Measurements from ENCODE around the gene LMO1. TPM values are rescaled to one million over a fixed set of nuclear protein-coding genes. Genes with fewer than 3 reads are reported as not detected.

The LMO1 gene
- total RNA-seq, 1 donor from 2014 or later: 0.43 TPM

DNA sequence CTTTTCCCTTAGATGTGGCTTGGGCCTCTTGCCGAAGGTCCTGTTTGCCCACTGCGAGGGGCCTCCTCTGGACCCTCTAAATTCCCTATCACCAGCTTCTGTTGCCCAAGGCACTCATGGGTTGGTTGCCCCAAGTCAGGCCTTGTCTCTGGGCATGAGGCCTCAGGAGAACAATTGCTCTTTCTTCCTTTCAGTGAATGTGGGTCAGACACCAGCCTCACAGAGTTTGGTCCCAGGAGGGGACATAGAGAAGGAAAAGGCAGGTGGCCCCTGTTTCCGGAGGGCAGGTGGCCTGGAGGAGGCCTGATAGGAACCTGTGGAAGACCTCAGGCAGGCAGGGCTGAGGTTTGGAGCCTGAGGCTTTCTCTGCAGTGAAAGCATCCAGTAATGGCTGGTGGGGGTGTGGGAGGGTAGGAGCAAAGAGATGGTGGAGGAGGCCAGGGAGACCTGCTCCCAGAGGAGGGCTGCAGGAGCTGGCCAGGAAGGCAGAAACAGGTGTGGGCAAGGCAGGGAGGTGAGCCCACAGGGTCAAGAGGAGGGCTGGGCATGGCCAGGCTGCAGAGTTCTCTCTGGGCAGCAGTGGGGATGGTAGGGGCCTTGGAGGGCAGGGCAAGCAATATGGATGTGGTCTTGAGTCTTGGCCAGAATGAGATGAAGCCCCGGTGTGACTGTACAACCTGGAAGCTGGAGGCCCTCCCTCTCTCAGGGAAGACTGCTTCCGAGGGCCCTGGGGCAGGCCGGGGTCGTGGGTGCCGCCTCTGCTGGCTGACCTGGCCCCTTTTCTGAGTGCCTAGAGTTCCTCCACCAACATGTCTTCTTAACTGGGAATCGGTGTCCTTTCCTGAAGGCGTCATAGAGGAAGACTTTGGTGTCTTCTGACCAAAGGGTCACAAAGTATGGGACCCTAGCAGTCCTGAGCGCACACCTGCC, 28.0 kb upstream of the LMO1 start:
- no peaks in the 10 kb centered on the region for H3K36me3 Mint-ChIP-seq (ENCODE audit: insufficient read depth)
- H3K4me1 Mint-ChIP-seq (ENCODE audit: low read depth): peaks cover 14% of the 10 kb centered on the region
- peaks cover 10% of the 10 kb centered on the region for H3K27me3 Mint-ChIP-seq
- no peak overlapping the region for H3K4me3 Mint-ChIP-seq (ENCODE audit: low read depth)
- DNase-seq (ENCODE audit: low spot score, unreplicated experiment): no peak
- TF ChIP-seq, protein P1, sequence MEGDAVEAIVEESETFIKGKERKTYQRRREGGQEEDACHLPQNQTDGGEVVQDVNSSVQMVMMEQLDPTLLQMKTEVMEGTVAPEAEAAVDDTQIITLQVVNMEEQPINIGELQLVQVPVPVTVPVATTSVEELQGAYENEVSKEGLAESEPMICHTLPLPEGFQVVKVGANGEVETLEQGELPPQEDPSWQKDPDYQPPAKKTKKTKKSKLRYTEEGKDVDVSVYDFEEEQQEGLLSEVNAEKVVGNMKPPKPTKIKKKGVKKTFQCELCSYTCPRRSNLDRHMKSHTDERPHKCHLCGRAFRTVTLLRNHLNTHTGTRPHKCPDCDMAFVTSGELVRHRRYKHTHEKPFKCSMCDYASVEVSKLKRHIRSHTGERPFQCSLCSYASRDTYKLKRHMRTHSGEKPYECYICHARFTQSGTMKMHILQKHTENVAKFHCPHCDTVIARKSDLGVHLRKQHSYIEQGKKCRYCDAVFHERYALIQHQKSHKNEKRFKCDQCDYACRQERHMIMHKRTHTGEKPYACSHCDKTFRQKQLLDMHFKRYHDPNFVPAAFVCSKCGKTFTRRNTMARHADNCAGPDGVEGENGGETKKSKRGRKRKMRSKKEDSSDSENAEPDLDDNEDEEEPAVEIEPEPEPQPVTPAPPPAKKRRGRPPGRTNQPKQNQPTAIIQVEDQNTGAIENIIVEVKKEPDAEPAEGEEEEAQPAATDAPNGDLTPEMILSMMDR (IDR thresholded peaks at IDR 0.05; ENCODE audit: unreplicated experiment): no peak
- no peak overlapping the region for H3K27ac Mint-ChIP-seq
- no peaks in the 10 kb centered on the region for H3K9me3 Mint-ChIP-seq (ENCODE audit: low read depth)

DNA sequence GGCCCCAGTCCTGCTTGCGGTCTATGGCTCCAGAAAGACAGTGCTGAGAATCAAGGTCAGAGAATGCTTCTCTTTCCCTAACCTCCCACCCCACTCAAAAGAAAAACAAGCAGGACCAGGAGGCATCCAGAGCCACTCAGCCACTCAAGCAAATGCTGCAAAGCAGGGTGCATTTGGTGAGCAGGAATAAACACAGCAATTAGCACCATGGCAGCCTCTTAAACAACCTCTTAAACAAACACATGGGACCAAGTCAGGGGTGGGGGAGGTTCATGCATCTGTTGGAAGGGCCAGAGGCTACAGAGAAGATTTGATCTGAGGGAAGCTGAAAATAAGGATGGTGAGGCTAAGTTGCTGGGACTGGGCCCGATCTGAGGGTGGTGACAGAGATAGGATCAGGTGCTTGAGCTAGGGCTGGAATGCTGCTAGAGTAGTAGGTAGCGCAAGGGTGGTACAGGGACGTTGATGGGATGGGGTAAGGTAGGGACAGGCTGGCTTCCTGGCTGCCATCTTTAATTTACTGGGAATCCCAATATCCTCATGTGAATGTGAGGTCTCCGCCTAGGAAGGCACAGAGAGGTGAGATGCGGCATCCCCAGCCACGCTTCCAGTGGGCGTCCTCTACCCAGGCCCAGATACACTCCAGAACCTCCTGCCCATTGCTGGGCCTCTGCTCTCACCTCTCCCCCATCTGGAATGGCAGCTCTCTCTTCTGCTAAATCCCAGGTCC, 26.6 kb upstream of the LMO1 start:
- no peaks in the 10 kb centered on the region for H3K36me3 Mint-ChIP-seq (ENCODE audit: insufficient read depth)
- no peak for DNase-seq (ENCODE audit: low spot score, unreplicated experiment)
- H3K4me3 Mint-ChIP-seq (ENCODE audit: low read depth): no peak overlapping the region

DNA sequence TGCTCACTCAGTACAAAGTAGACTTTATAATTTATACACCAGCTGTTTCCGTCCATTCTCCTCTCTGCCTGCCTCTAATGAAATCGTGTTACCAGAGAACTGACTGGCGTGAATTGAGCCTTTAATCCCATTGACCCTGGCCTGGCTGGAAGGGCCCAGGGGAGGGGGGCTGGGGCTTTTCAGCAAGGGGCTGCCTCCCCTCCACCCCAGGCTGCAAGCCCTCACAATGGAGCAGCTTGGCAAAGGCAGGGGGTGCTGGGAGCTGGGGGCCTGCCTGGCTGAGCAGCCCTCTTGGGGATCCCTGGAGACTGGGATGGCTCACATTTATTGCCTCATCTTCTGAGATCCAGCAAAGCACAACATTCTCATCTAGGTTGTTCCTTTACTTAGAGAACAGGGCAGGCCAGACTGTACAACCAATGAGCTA, 25.8 kb upstream of the LMO1 start:
- H3K9me3 Mint-ChIP-seq (ENCODE audit: low read depth): no peaks in the 10 kb centered on the region
- TF ChIP-seq, protein P1 (IDR thresholded peaks at IDR 0.05; ENCODE audit: unreplicated experiment): no peak
- H3K36me3 Mint-ChIP-seq (ENCODE audit: insufficient read depth): no peaks in the 10 kb centered on the region
- no peak for DNase-seq (ENCODE audit: low spot score, unreplicated experiment)
- peaks cover 17% of the 10 kb centered on the region for H3K4me1 Mint-ChIP-seq (ENCODE audit: low read depth)
- H3K27me3 Mint-ChIP-seq: peaks cover 7% of the 10 kb centered on the region
- H3K27ac Mint-ChIP-seq: no peak overlapping the region
- H3K4me3 Mint-ChIP-seq (ENCODE audit: low read depth): no peak overlapping the region

More for the DNA sequence above, 26.6 kb upstream of the LMO1 start:
- TF ChIP-seq, protein P1 (IDR thresholded peaks at IDR 0.05; ENCODE audit: unreplicated experiment): no peak
- Mint-ChIP-seq H3K27me3 (peaks cover 3% of the 10 kb centered on the region), H3K27ac (no peak overlapping the region), H3K4me1 (ENCODE audit: low read depth) (peaks cover 14% of the 10 kb centered on the region), H3K9me3 (ENCODE audit: low read depth) (no peaks in the 10 kb centered on the region)

DNA sequence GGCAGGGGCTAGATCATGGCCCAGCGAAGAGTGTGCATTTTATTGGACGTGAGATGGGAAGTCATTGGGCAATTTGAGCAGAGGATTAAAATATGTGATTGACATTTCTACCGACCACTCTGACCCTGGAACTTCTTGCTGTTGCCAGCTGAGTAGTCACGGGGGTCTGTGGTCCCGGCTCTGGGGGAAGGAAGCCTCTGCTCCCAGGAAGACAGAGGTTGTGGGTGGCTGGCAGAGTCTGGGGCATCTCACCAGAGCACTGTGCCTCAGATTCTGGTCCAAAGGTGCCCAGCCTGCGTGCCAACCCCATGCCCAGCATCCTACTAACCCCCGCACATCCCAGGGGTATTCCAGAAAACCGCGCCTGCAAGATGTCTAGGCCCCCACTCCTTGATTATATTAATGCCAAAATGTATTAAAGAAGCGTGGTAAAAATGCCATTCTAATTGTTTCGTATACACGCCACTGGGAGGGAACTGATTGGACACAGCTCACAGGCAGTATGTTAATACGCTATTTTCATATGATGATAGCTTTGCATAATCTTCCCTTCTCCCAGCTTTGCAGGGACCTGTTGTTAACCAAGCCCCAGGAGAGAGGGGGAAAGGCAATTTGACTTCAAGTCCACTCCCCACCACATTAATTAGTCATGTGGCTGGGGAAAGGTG, 25.3 kb upstream of the LMO1 start:
- Mint-ChIP-seq H3K27ac (no peak overlapping the region), H3K27me3 (peaks cover 7% of the 10 kb centered on the region), H3K4me1 (ENCODE audit: low read depth) (peaks cover 18% of the 10 kb centered on the region)

More for the DNA sequence above, 25.3 kb upstream of the LMO1 start:
- no peaks in the 10 kb centered on the region for H3K36me3 Mint-ChIP-seq (ENCODE audit: insufficient read depth)
- TF ChIP-seq, protein P1 (IDR thresholded peaks at IDR 0.05; ENCODE audit: unreplicated experiment): no peak
- no peak for DNase-seq (ENCODE audit: low spot score, unreplicated experiment)
- H3K4me3 Mint-ChIP-seq (ENCODE audit: low read depth): no peak overlapping the region
- H3K9me3 Mint-ChIP-seq (ENCODE audit: low read depth): no peaks in the 10 kb centered on the region

All from progenitor cell of endocrine pancreas (in vitro differentiated cells).